ENCODE results near the gene GRID1.

DNA sequence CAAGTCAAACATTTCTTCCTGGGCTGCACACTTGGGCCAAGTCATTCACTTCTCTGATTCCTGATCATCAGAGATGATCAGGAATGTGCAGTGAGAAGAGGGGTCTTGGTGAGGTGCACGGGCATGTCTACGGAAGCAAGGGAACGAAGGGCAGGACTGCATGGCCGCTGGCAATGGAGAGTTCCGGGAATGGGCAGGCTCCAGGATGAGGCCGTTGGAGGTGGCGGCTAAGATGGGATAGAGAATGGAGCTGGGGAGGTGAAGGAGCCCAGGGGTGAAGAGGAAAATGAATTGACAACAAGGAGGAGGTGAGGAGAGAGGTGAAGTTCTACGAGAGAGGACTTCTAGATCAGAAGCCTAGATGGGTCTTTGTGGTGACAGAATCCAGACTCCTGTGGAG lies 260.0 kb downstream of the GRID1 start:
- TF ChIP-seq, protein P1, sequence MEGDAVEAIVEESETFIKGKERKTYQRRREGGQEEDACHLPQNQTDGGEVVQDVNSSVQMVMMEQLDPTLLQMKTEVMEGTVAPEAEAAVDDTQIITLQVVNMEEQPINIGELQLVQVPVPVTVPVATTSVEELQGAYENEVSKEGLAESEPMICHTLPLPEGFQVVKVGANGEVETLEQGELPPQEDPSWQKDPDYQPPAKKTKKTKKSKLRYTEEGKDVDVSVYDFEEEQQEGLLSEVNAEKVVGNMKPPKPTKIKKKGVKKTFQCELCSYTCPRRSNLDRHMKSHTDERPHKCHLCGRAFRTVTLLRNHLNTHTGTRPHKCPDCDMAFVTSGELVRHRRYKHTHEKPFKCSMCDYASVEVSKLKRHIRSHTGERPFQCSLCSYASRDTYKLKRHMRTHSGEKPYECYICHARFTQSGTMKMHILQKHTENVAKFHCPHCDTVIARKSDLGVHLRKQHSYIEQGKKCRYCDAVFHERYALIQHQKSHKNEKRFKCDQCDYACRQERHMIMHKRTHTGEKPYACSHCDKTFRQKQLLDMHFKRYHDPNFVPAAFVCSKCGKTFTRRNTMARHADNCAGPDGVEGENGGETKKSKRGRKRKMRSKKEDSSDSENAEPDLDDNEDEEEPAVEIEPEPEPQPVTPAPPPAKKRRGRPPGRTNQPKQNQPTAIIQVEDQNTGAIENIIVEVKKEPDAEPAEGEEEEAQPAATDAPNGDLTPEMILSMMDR (IDR thresholded peaks at IDR 0.05; ENCODE audit: low read length), result no peak
- no peak for TF ChIP-seq EZH2 (IDR thresholded peaks at IDR 0.05; ENCODE audit: borderline replicate concordance, low read length)
